HG03108 (cell line): ENCODE results near the gene PIKFYVE.
"Not testable (repeated sequence)": the region's sequence is repeated elsewhere in the genome, so short reads cannot be mapped to it uniquely, and the experiment has no call there.

Experiments used
- ATAC-seq: cut with Tn5 transposase; IDR thresholded peaks from one replicate; pipeline ENCODE4 v1.9.1; 2021; ENCODE audit warnings: moderate library complexity; ENCODE audit not compliant: unreplicated experiment

Gene PIKFYVE

GRCh38 chr2:208358758-208359631 lies 92.9 kb downstream of the PIKFYVE start:
- no peak for ATAC-seq

GRCh38 chr2:208359632-208359986 lies 93.6 kb downstream of the PIKFYVE start:
- ATAC-seq, result no peak

- ATAC-seq, result no peak
Measured at GRCh38 chr2:208360259-208361076, 94.4 kb downstream of the PIKFYVE start.

- ATAC-seq, result no peak
Measured at GRCh38 chr2:208361077-208361441, 95.0 kb downstream of the PIKFYVE start.

- peak; percentile 70 for ATAC-seq
Measured at GRCh38 chr2:208363485-208363884, 97.4 kb downstream of the PIKFYVE start.

- ATAC-seq, result peak; percentile 46
Measured at GRCh38 chr2:208366215-208367127, 100.4 kb downstream of the PIKFYVE start.

GRCh38 chr2:208369091-208369490 lies 103.0 kb downstream of the PIKFYVE start:
- ATAC-seq, result no peak

- ATAC-seq, result no peak
Measured at GRCh38 chr2:208370881-208371633, 105.0 kb downstream of the PIKFYVE start.

- ATAC-seq, result no peak
Measured at GRCh38 chr2:208371634-208371935, 105.5 kb downstream of the PIKFYVE start.

GRCh38 chr2:208373460-208374089 lies 107.5 kb downstream of the PIKFYVE start:
- no peak for ATAC-seq

- no peak for ATAC-seq
Measured at GRCh38 chr2:208375491-208376068, 109.5 kb downstream of the PIKFYVE start.

GRCh38 chr2:208377344-208377860 lies 111.3 kb downstream of the PIKFYVE start:
- not testable (repeated sequence) for ATAC-seq

GRCh38 chr2:208379192-208379591 lies 113.1 kb downstream of the PIKFYVE start:
- ATAC-seq, result no peak

GRCh38 chr2:208384637-208385036 lies 118.6 kb downstream of the PIKFYVE start:
- ATAC-seq, result no peak

GRCh38 chr2:208386541-208386940 lies 120.5 kb downstream of the PIKFYVE start:
- ATAC-seq, result no peak

- ATAC-seq, result no peak
Measured at GRCh38 chr2:208389940-208390339, 123.9 kb downstream of the PIKFYVE start.

GRCh38 chr2:208392300-208392699 lies 126.2 kb downstream of the PIKFYVE start:
- ATAC-seq, result no peak

GRCh38 chr2:208396796-208397195 lies 130.7 kb downstream of the PIKFYVE start:
- not testable (repeated sequence) for ATAC-seq

- ATAC-seq, result no peak
Measured at GRCh38 chr2:208399201-208399600, 133.1 kb downstream of the PIKFYVE start.
